Measurements from ENCODE around the gene ABCA3.

ABCA3 gene

DNA sequence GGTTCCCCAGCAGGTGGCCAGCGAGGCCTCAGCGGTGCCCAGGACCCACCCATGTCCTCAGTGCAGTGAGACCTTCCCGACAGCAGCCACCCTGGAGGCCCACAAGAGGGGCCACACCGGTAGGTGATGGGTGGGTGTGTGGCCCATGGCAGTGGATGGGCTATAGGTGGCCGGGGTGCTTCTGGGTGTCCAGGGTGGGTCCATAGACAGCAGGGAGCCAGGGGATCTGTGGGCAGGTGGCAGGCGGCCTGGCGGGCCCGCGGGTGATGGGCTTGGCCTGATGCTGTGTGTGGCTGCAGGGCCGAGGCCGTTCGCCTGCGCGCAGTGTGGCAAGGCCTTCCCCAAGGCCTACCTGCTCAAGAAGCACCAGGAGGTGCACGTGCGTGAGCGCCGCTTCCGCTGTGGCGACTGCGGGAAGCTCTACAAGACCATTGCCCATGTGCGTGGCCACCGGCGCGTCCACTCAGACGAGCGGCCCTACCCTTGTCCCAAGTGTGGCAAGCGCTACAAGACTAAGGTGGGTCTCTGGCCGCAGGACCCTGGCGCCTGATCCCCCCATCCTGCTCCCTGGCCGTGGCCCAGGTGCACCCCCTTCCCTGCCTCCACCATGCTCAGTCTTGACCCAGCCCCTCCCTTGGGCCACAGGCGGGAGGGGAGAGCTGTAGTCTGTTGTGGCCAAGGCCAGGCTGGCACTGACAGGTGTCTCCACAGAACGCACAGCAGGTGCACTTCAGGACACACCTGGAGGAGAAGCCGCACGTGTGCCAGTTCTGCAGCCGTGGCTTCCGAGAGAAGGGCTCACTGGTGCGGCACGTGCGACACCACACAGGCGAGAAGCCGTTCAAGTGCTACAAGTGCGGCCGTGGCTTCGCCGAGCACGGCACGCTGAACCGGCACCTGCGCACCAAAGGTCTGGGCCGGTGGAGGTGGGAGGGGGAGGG is 106.4 kb downstream of the ABCA3 start:
- no peak for DNase-seq (ENCODE audit: low spot score)

DNA sequence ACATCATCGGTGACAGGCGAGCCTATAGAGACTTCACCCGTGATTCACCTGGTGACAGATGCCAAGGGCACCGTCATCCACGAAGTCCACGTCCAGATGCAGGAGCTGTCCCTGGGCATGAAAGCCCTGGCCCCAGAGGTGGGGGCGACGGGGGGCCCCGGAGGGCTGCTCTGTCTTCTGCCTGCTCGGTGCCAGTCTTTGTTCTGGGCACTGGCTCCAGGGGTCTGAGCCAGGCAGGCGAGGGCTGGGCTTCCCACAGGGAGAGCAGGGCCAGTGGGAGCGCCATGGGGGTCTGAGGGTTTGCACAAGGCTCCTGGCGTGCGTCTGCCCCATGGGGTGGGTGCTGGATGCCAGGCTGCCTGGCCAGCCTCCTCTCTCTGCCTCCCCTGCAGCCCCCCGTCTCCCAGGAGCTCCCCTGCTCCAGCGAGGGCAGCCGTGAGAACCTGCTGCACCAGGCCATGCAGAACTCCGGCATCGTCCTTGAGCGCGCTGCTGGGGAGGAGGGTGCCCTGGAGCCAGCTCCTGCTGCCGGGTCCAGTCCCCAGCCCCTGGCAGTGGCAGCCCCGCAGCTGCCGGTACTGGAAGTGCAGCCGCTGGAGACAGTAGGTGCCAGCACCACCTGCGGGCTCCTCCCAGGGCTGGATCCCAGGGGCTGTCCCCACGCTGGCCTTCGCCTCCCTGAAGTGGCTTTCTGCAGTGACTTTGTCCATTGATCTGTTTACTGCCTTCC is 107.3 kb downstream of the ABCA3 start:
- no peak for DNase-seq (ENCODE audit: low spot score)

- DNase-seq (ENCODE audit: low spot score) = no peak
Measured at GRCh38 chr16:2232094-2232990, 108.2 kb downstream of the ABCA3 start.

- DNase-seq (ENCODE audit: low spot score) = no peak
Measured at GRCh38 chr16:2231016-2231931, 109.3 kb downstream of the ABCA3 start.

DNA sequence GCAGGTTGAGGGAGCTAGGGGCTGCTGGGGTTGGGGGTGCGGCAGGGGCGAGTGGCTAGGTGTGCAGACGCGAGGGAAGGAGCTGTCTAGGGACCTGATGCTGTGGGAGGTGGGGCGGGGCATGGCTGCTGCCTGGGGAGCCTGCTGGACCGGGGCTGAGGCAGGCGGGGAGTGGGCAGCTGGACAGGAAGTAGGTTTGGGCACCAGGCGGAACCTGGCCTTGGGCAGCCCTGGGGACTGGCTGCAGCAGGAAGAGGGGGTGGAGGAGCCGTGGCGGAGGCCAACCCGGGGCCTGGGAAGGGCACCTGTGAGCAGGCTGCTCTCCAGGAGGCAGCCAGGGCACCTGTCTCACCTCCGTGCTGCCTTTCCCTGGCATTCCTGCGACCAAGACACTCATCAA is 110.2 kb downstream of the ABCA3 start:
- DNase-seq (ENCODE audit: low spot score) = no peak

GRCh38 chr16:2229632-2230250 is 110.8 kb downstream of the ABCA3 start:
- no peak for DNase-seq (ENCODE audit: low spot score)

GRCh38 chr16:2229091-2229490 is 111.4 kb downstream of the ABCA3 start:
- DNase-seq (ENCODE audit: low spot score) = no peak

DNA sequence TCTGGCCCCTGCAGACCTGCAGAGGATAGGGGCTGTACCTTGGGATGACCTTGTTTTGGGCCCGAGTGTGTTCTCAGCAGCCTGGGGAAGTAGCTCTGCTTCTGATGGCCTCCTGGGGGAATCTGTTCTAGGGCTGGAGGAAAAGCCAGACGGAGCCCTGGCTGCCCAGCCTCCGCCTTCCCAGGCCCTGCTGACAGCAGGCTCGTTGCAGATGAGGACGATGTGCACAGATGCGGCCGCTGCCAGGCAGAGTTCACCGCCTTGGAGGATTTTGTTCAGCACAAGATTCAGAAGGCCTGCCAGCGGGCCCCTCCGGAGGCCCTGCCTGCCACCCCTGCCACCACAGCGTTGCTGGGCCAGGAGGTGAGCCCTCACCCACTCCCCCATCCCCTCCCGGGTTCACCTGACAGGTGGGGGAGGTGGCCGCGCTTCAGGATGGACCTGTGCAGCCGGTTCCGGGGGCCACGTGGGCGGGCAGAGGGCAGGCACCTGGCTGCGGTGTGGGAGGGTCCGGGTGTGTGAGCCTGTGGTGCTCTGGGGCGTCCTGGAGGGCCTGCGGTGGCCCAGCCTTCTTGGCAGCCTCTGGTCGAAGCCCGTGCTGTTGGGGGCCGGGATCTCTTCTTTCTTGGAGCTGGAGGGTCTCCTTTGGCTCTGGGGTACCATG is 112.2 kb downstream of the ABCA3 start:
- no peak for DNase-seq (ENCODE audit: low spot score)

DNA sequence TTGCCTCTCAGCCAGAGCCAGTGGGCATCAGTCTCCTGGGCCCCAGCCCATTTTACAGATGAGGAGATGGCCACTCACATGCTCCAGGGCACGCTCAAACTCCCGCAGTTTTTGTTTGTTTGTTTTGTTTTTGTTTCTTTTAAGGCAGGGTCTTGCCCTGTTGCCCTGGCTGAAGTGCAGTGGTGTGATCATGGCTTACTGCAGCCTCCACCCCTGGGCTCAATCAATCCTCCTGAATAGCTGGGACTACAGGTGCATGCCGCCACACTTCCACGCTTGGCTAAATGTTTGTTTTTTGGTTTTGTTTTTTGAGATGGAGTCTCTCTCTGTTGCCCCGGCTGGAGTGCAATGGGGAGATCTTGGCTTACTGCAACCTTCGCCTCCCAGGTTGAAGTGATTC is 113.6 kb downstream of the ABCA3 start:
- DNase-seq (ENCODE audit: low spot score) = no peak

GRCh38 chr16:2226245-2226793 is 114.2 kb downstream of the ABCA3 start:
- no peak for DNase-seq (ENCODE audit: low spot score)

Data from kidney capillary endothelial cell (primary cell).